ENCODE measurements around the gene GRID2. TPM values are rescaled to one million over a fixed set of nuclear protein-coding genes. Genes with fewer than 3 reads are reported as not detected.

GRID2 gene
- total and polyA plus RNA-seq, 4 donors = under 0.01 to 0.02 TPM; not detected in 2

GRCh38 chr4:92455329-92455839, 151.6 kb downstream of the GRID2 start:
- no peaks in the 10 kb centered on the region for H3K27me3 ChIP-seq (ENCODE audit: control insufficient read depth in 4 of 4, insufficient read depth in 4 of 4, low read length in 3 of 4)
- DNase-seq (ENCODE audit: low spot score) = no peak
- TF ChIP-seq NR2F2 (IDR thresholded peaks at IDR 0.05) = no peak
- TF ChIP-seq YY1 (IDR thresholded peaks at IDR 0.05) = no peak
- TF ChIP-seq CTCF (IDR thresholded peaks at IDR 0.05; ENCODE audit: low read depth, low read length, missing input control) = no peak
- TF ChIP-seq ZBTB33 (IDR thresholded peaks at IDR 0.05) = no peak
- no peak for TF ChIP-seq TAF1 (conservative IDR thresholded peaks at IDR 0.05)
- TF ChIP-seq HNF4G (IDR thresholded peaks at IDR 0.05) = no peak
- TF ChIP-seq FOXA2 (IDR thresholded peaks at IDR 0.05) = no peak

DNA sequence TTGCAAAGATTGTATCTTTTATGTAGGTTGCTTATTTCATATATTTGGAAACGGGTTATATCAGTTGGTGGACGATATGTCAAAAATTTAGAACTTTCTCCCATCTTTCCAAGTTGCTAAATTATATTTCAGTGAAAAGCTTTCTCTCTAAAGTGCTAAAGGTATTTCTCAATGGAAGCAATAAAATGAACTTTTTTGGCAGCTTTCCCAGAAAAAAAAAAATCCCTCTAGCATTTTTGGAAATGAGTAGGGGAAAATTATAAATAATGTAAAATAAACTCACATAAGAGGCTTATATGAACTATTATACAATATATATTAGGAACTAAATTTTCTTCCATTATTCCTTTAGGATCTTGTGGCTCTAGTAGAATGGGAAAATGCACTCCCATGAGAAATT, 152.2 kb downstream of the GRID2 start:
- TF ChIP-seq ATF3 (IDR thresholded peaks at IDR 0.05) (no peak), RXRA (IDR thresholded peaks at IDR 0.05) (no peak), MAX (IDR thresholded peaks at IDR 0.05) (no peak), ZBTB33 (IDR thresholded peaks at IDR 0.05) (no peak), JUND (IDR thresholded peaks at IDR 0.05) (no peak), RAD21 (IDR thresholded peaks at IDR 0.05) (no peak), HNF4G (IDR thresholded peaks at IDR 0.05) (no peak), NR2F2 (IDR thresholded peaks at IDR 0.05) (no peak), TAF1 (conservative IDR thresholded peaks at IDR 0.05) (no peak)
- Histone ChIP-seq H3K27me3 (ENCODE audit: control insufficient read depth in 4 of 4, insufficient read depth in 4 of 4, low read length in 3 of 4) (no peaks in the 10 kb centered on the region), H3K4me3 (ENCODE audit: low read depth in 1 of 3, low read length in 3 of 3) (no peak overlapping the region), H3K36me3 (ENCODE audit: control insufficient read depth in 4 of 4, insufficient read depth in 3 of 4, low read depth in 1 of 4, low read length in 3 of 4) (no peaks in the 10 kb centered on the region), H3K4me1 (ENCODE audit: control insufficient read depth in 4 of 4, insufficient read depth in 4 of 4, low read length in 3 of 4) (no peaks in the 10 kb centered on the region), H3K27ac (ENCODE audit: low read depth in 1 of 2, low read length in 2 of 2) (no peak overlapping the region), H3K9me3 (ENCODE audit: control insufficient read depth in 4 of 4, low read length in 3 of 4) (no peaks in the 10 kb centered on the region), H3K9ac (ENCODE audit: low read depth in 1 of 2, low read length in 2 of 2) (no peak overlapping the region)
- WGBS = 54% methylated on average over 2 of the region's 2 CpGs
- no peak for DNase-seq (ENCODE audit: low spot score)

More at GRCh38 chr4:92455329-92455839, 151.6 kb downstream of the GRID2 start:
- Histone ChIP-seq H3K27ac (ENCODE audit: low read depth in 1 of 2, low read length in 2 of 2) (no peak overlapping the region), H3K4me3 (ENCODE audit: low read depth in 1 of 3, low read length in 3 of 3) (no peak overlapping the region), H3K9ac (ENCODE audit: low read depth in 1 of 2, low read length in 2 of 2) (no peak overlapping the region), H3K9me3 (ENCODE audit: control insufficient read depth in 4 of 4, low read length in 3 of 4) (no peaks in the 10 kb centered on the region), H3K4me1 (ENCODE audit: control insufficient read depth in 4 of 4, insufficient read depth in 4 of 4, low read length in 3 of 4) (no peaks in the 10 kb centered on the region), H3K36me3 (ENCODE audit: control insufficient read depth in 4 of 4, insufficient read depth in 3 of 4, low read depth in 1 of 4, low read length in 3 of 4) (no peaks in the 10 kb centered on the region)
- WGBS = 72% methylated on average over 7 of the region's 7 CpGs

All from liver (tissue), 9 donors.